WI38 (cell line): ENCODE results near the gene OXGR1.

ENCODE experiments used
- H3K4me3 ChIP-seq: 2 replicates; pipeline ENCODE4 v1.5.1; 2011; ENCODE audit warnings: low read depth, mild to moderate bottlenecking, control low read depth, low read length
- CTCF ChIP-seq: IDR thresholded peaks from 2 replicates; pipeline ENCODE4 v1.5.1; 2012; ENCODE audit warnings: low read depth, mild to moderate bottlenecking, control low read depth, low read length

The OXGR1 gene

GRCh38 chr13:96960379-96960778 lies 33.9 kb downstream of the OXGR1 start:
- H3K4me3 ChIP-seq = no peak overlapping the region
- TF ChIP-seq CTCF = no peak

GRCh38 chr13:96958286-96958891 lies 35.9 kb downstream of the OXGR1 start:
- no peak overlapping the region for H3K4me3 ChIP-seq
- peak; percentile 58 for TF ChIP-seq CTCF

- TF ChIP-seq CTCF = no peak
- no peak overlapping the region for H3K4me3 ChIP-seq
Measured at GRCh38 chr13:96952595-96952994, 41.7 kb downstream of the OXGR1 start.

- no peak for TF ChIP-seq CTCF
Measured at GRCh38 chr13:96948127-96948526, 46.1 kb downstream of the OXGR1 start.

GRCh38 chr13:96947343-96947910 lies 46.8 kb downstream of the OXGR1 start:
- TF ChIP-seq CTCF = no peak

More at GRCh38 chr13:96948127-96948526, 46.1 kb downstream of the OXGR1 start:
- H3K4me3 ChIP-seq = no peak overlapping the region

GRCh38 chr13:96946709-96947311 lies 47.5 kb downstream of the OXGR1 start:
- no peak for TF ChIP-seq CTCF
- no peak overlapping the region for H3K4me3 ChIP-seq

More at GRCh38 chr13:96947343-96947910, 46.8 kb downstream of the OXGR1 start:
- H3K4me3 ChIP-seq = no peak overlapping the region

GRCh38 chr13:96940961-96941360 lies 53.3 kb downstream of the OXGR1 start:
- no peak overlapping the region for H3K4me3 ChIP-seq
- no peak for TF ChIP-seq CTCF
